Upper lobe of right lung (tissue), 1 donor: ENCODE results near the gene RELN. TPM values are rescaled to one million over a fixed set of nuclear protein-coding genes. Genes with fewer than 3 reads are reported as not detected.
"Not testable (repeated sequence)": the region's sequence is repeated elsewhere in the genome, so short reads cannot be mapped to it uniquely, and the experiment has no call there.

Experiments
- ATAC-seq: fragments of 200-7000 bp; cut with Tn5 transposase; one replicate; pipeline ENCODE4 v1.9.1; 2020; ENCODE audit warnings: mild to moderate bottlenecking, moderate library complexity
- DNase-seq: peaks from one replicate; pipeline ENCODE4 v3.0.0-alpha.2; 2020
- H3K27ac ChIP-seq: fragments of 200-600 bp; one replicate; pipeline ENCODE4 v1.8.0; 2022
- H3K27me3 ChIP-seq: fragments of 200-600 bp; one replicate; pipeline ENCODE4 v1.8.0; 2022; ENCODE audit warnings: mild to moderate bottlenecking
- H3K36me3 ChIP-seq: fragments of 200-600 bp; one replicate; pipeline ENCODE4 v1.8.0; 2022
- H3K4me1 ChIP-seq: fragments of 200-600 bp; one replicate; pipeline ENCODE4 v1.8.0; 2022
- H3K4me3 ChIP-seq: fragments of 200-600 bp; one replicate; pipeline ENCODE4 v1.8.0; 2022; ENCODE audit warnings: mild to moderate bottlenecking
- H3K9me3 ChIP-seq: fragments of 200-600 bp; one replicate; pipeline ENCODE4 v1.8.0; 2022
- intact Hi-C: fragments of 100-400 bp; cut with DNase I; formaldehyde crosslinking; loops from one replicate; pipeline ENCODE4 v1.11.0; 2022
- total RNA-seq: library from RNA; stranded (reverse); fragmentation: NEBNext Ultra II Directional; extraction: Animal tissue kit (Norgen Biotek cat#: 25700); gene quantifications from one replicate; pipeline ENCODE4 v1.2.1, GENCODE V29; 2021
- TF ChIP-seq, protein P1 (sequence below): fragments of 200-600 bp; IDR thresholded peaks from one replicate; pipeline ENCODE4 v1.8.0; 2022; ENCODE audit warnings: antibody characterized with exemption
- donor health status: DM: no; HTN: yes; CAD: no; lungs with severe emphysema.

RELN gene
- total RNA-seq, 1 donor from 2014 or later: 5.6 TPM

DNA sequence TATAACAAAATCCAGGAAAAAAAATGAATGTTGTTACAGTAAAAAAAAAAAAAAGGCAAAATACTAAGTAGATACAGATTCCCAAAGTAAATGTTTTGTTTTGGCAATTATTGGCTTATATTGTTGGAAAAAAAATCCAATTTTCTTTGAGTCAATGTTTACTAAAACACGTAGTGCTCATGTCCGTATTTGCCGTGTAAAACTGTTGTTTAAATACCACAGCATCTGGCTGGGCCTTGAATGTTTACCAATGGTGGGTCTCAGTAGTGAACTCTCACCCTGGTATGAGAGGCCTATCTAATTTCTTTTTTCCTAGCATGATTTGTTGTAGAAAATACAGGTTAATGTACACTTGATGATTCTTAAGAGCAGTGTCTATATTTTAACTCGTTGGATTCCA, 502.0 kb downstream of the RELN start:
- ATAC-seq: no peak

DNA sequence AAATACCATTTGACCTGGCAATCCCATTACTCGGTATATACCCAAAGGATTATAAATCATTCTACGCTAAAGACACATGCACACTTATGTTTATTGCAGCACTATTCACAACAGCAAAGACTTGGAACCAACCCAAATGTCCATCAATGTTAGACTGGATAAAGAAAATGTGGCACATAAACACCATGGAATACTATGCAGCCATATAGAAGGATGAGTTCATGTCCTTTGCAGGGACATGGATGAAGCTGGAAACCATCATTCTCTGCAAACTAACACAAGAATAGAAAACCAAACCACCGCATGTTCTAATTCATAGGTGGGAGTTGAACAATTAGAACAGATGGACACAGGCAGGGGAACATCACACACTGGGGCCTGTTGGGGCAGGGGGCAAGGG, 502.6 kb downstream of the RELN start:
- H3K4me1 ChIP-seq, H3K9me3 ChIP-seq, H3K27ac ChIP-seq, DNase-seq, ATAC-seq, H3K27me3 ChIP-seq, H3K36me3 ChIP-seq, intact Hi-C loops, H3K4me3 ChIP-seq: not testable (repeated sequence)

More for the DNA sequence above, 502.0 kb downstream of the RELN start:
- Histone ChIP-seq H3K4me1 (no peaks in the 10 kb centered on the region), H3K9me3 (no peaks in the 10 kb centered on the region), H3K36me3 (no peaks in the 10 kb centered on the region), H3K4me3 (no peak overlapping the region), H3K27ac (no peak overlapping the region), H3K27me3 (no peaks in the 10 kb centered on the region)
- DNase-seq: no peak
- TF ChIP-seq, protein P1, sequence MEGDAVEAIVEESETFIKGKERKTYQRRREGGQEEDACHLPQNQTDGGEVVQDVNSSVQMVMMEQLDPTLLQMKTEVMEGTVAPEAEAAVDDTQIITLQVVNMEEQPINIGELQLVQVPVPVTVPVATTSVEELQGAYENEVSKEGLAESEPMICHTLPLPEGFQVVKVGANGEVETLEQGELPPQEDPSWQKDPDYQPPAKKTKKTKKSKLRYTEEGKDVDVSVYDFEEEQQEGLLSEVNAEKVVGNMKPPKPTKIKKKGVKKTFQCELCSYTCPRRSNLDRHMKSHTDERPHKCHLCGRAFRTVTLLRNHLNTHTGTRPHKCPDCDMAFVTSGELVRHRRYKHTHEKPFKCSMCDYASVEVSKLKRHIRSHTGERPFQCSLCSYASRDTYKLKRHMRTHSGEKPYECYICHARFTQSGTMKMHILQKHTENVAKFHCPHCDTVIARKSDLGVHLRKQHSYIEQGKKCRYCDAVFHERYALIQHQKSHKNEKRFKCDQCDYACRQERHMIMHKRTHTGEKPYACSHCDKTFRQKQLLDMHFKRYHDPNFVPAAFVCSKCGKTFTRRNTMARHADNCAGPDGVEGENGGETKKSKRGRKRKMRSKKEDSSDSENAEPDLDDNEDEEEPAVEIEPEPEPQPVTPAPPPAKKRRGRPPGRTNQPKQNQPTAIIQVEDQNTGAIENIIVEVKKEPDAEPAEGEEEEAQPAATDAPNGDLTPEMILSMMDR: no peak
- intact Hi-C loops: no loop called here

DNA sequence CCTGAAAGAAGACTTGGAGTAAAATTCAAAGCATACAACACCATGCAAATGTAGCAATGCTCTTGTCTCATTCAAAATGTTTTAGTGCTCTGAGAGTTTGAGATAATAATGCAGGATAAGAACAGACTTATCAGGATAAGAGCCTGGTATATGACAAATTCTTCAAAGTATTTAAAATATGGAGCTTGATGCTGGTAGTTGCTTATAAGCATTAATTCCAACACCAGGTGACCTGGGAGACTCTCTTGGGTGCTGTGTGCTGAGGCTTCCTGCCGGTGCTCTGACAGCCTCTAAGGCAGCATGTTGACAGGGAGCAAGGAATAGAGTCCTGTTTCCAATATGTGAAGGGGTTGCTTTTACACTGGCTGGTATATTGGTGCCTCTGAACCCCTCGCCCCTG, 508.7 kb downstream of the RELN start:
- no peak for ATAC-seq
- no peaks in the 10 kb centered on the region for H3K4me1 ChIP-seq
- DNase-seq: no peak

DNA sequence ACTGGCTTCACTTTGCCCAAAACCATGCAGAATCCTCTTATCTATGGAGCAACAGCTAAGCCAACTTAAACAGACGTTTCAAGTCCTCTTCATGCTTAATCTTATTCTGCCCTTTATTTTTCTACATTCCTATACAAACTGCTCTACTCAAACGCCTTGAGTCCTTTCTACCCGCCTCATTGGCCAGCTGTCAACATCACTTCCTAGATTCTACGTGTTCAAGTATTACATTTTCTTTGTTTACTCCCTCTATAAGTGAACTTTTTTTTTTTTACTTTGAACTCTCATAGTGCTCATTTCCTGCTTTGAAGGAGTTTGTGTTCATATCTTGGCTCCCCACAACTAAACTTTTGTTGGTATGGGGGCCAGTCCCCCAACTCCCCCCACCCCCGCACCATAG, 514.5 kb downstream of the RELN start:
- H3K4me3 ChIP-seq: no peak overlapping the region
- DNase-seq (no peak), ATAC-seq (no peak)
- no peaks in the 10 kb centered on the region for H3K27me3 ChIP-seq
- H3K36me3 ChIP-seq: no peaks in the 10 kb centered on the region
- intact Hi-C loops: no loop called here
- no peaks in the 10 kb centered on the region for H3K9me3 ChIP-seq
- TF ChIP-seq, protein P1: no peak
- no peak overlapping the region for H3K27ac ChIP-seq
- no peaks in the 10 kb centered on the region for H3K4me1 ChIP-seq

More for the DNA sequence above, 508.7 kb downstream of the RELN start:
- Histone ChIP-seq H3K4me3 (no peak overlapping the region), H3K27me3 (no peaks in the 10 kb centered on the region), H3K27ac (no peak overlapping the region), H3K9me3 (no peaks in the 10 kb centered on the region), H3K36me3 (no peaks in the 10 kb centered on the region)
- intact Hi-C loops: no loop called here
- TF ChIP-seq, protein P1: no peak

DNA sequence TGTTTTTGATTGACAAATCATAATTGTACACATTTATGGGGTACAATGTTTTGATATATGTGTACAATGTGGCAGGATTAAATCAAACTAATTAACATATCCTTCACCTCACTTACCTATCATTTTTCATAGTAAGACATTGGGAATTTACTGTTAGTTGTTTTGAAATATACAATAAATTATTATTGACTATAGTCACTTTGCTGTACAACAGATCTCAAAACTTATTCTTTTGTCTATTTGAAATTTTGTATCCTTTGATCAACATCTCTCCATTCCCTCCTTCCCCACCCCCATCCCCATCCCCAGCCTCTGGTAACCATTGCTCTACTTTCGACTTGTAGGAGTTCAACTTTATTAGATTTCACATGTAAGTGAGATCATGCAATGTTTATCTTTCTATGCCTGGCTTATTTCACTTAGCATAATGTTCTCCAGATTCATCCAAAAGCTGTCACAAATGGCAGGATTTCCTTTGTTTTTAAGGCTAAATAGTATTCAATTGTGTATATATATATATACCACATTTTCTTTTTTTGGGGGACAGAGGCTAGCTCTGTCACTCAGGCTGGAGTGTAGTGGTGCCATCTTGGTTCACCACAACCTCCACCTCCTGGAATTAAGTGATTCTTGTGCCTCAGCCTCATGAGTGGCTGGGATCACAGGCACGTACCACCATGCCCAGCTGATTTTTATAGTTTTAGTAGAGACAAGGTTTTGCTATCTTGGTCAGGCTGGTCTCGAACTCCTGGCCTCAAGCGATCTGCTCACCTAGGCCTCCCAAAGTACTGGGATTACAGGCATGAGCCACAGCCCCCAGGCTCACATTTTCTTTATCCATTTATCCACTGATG, 520.1 kb downstream of the RELN start:
- no peaks in the 10 kb centered on the region for H3K36me3 ChIP-seq
- intact Hi-C loops: no loop called here
- no peaks in the 10 kb centered on the region for H3K27me3 ChIP-seq
- no peaks in the 10 kb centered on the region for H3K9me3 ChIP-seq
- no peak overlapping the region for H3K4me3 ChIP-seq
- no peaks in the 10 kb centered on the region for H3K4me1 ChIP-seq
- TF ChIP-seq, protein P1: no peak
- no peak for DNase-seq
- ATAC-seq: no peak
- no peak overlapping the region for H3K27ac ChIP-seq

DNA sequence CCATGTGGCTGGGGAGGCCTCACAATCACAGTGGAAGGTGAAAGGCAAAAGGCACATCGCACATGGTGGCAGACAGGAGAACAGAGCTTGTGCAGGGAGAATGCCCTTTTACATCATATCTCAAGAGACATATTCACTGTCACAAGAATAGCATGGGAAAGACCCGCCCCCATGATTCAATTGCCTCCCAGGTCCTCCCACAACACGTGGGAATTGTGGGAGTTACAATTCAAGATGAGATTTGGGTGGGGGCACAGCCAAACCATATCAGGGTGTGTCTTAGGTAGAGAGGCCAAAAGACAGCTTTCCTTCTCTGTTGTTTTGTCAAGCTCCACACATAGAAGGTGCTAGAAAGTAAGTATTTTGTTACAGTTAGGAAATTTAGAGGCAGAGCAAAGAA, 522.6 kb downstream of the RELN start:
- TF ChIP-seq, protein P1: no peak
- H3K4me3 ChIP-seq: no peak overlapping the region
- no peak overlapping the region for H3K27ac ChIP-seq
- no peaks in the 10 kb centered on the region for H3K4me1 ChIP-seq
- H3K36me3 ChIP-seq: no peaks in the 10 kb centered on the region
- no peaks in the 10 kb centered on the region for H3K27me3 ChIP-seq
- ATAC-seq (no peak), DNase-seq (no peak)
- H3K9me3 ChIP-seq: no peaks in the 10 kb centered on the region
- intact Hi-C loops: no loop called here
